Neutrophil (primary cell): ENCODE data around the gene MYH6.
"Not testable (repeated sequence)": the region's sequence is repeated elsewhere in the genome, so short reads cannot be mapped to it uniquely, and the experiment has no call there.

Source experiments
- H3K27ac ChIP-seq: fragments of 200-600 bp; sonication (generic); 2 replicates; pipeline ENCODE4 v1.5.1; 2016; ENCODE audit warnings: mild to moderate bottlenecking, moderate library complexity
- H3K27me3 ChIP-seq: fragments of 200-600 bp; sonication (generic); 2 replicates; pipeline ENCODE4 v1.6.0; 2016; ENCODE audit warnings: mild to moderate bottlenecking
- H3K36me3 ChIP-seq: fragments of 200-600 bp; sonication (generic); 2 replicates; pipeline ENCODE4 v1.5.1; 2017
- H3K4me1 ChIP-seq, 2 experiments: fragments of 200-600 bp in 1 of 2; sonication (generic) in 1 of 2; 1 replicate in 1 of 2; 2 replicates in 1 of 2; pipeline versions ENCODE4 v1.5.1 to v1.6.1; 2013 to 2016; ENCODE audit warnings: low read depth in 1 of 2, low read length in 1 of 2, mild to moderate bottlenecking in 1 of 2, moderate library complexity in 1 of 2; ENCODE audit not compliant: control insufficient read depth in 1 of 2, insufficient read depth in 1 of 2
- H3K4me3 ChIP-seq, 2 experiments: fragments of 200-600 bp in 1 of 2; sonication (generic) in 1 of 2; 1 replicate in 1 of 2; 2 replicates in 1 of 2; pipeline ENCODE4 v1.5.1; 2013 to 2016; ENCODE audit warnings: low read depth in 1 of 2, low read length in 1 of 2, mild to moderate bottlenecking in 1 of 2, moderate library complexity in 1 of 2
- H3K9me3 ChIP-seq: fragments of 200-600 bp; sonication (generic); 2 replicates; pipeline ENCODE4 v1.5.1; 2016
- CTCF ChIP-seq: fragments of 200-600 bp; sonication (generic); IDR thresholded peaks from 2 replicates; pipeline ENCODE4 v1.5.1; 2016; ENCODE audit warnings: antibody characterized with exemption

The MYH6 gene

GRCh38 chr14:23403908-23404307 lies 4.2 kb downstream of the MYH6 start:
- H3K27me3 ChIP-seq = no peaks in the 10 kb centered on the region
- no peaks in the 10 kb centered on the region for H3K9me3 ChIP-seq
- H3K4me3 ChIP-seq = no peak overlapping the region

GRCh38 chr14:23403139-23403438 lies 5.0 kb downstream of the MYH6 start:
- Histone ChIP-seq H3K4me3 (no peak overlapping the region), H3K27me3 (no peaks in the 10 kb centered on the region), H3K27ac (no peak overlapping the region), H3K4me1 (no peaks in the 10 kb centered on the region), H3K36me3 (no peaks in the 10 kb centered on the region), H3K9me3 (no peaks in the 10 kb centered on the region)
- TF ChIP-seq CTCF = no peak

More at GRCh38 chr14:23403908-23404307, 4.2 kb downstream of the MYH6 start:
- Histone ChIP-seq H3K27ac (no peak overlapping the region), H3K4me1 (no peaks in the 10 kb centered on the region), H3K36me3 (no peaks in the 10 kb centered on the region)
- TF ChIP-seq CTCF = no peak

- no peaks in the 10 kb centered on the region for H3K9me3 ChIP-seq
- no peak overlapping the region for H3K4me3 ChIP-seq
- no peak for TF ChIP-seq CTCF
- H3K27ac ChIP-seq = no peak overlapping the region
- H3K27me3 ChIP-seq = no peaks in the 10 kb centered on the region
- H3K4me1 ChIP-seq = no peaks in the 10 kb centered on the region
- H3K36me3 ChIP-seq = no peaks in the 10 kb centered on the region
Measured at GRCh38 chr14:23402296-23403138, 5.6 kb downstream of the MYH6 start.

- Histone ChIP-seq H3K4me1 (no peaks in the 10 kb centered on the region), H3K27me3 (no peaks in the 10 kb centered on the region), H3K4me3 (no peak overlapping the region), H3K9me3 (no peaks in the 10 kb centered on the region), H3K27ac (no peak overlapping the region), H3K36me3 (no peaks in the 10 kb centered on the region)
- no peak for TF ChIP-seq CTCF
Measured at GRCh38 chr14:23401291-23401690, 6.8 kb downstream of the MYH6 start.

- H3K27me3 ChIP-seq, H3K27ac ChIP-seq, H3K36me3 ChIP-seq, H3K4me3 ChIP-seq, H3K9me3 ChIP-seq, H3K4me1 ChIP-seq: not testable (repeated sequence)
Measured at GRCh38 chr14:23400496-23401149, 7.5 kb downstream of the MYH6 start.

- Histone ChIP-seq H3K36me3 (no peaks in the 10 kb centered on the region), H3K9me3 (no peaks in the 10 kb centered on the region), H3K4me1 (no peaks in the 10 kb centered on the region), H3K27me3 (no peaks in the 10 kb centered on the region), H3K27ac (no peak overlapping the region), H3K4me3 (no peak overlapping the region)
- TF ChIP-seq CTCF = no peak
Measured at GRCh38 chr14:23399591-23399990, 8.5 kb downstream of the MYH6 start.
